Measurements from ENCODE around the gene UBXN6. TPM values are rescaled to one million over a fixed set of nuclear protein-coding genes. Genes with fewer than 3 reads are reported as not detected.

The UBXN6 gene
- 30.7 to 66.9 TPM (median 55.5 TPM) in 5 replicates for total RNA-seq (2022; extraction: Qiagen RNA extraction; ENCODE audit: low read depth)

GRCh38 chr19:4457654-4458395, at the start of gene UBXN6:
Gene UBXN6, minus strand, starts transcription at chr19:4457794. Its CDS starts 97 bp downstream, at chr19:4457697.

GRCh38 chr19:4472174-4472974, 14.8 kb upstream of the UBXN6 start, which contains the start of gene HDGFL2:
Gene HDGFL2, plus strand, starts transcription at chr19:4472297. Its CDS starts 54 bp downstream, at chr19:4472351.

GRCh38 chr19:4402171-4403004, 55.2 kb downstream of the UBXN6 start, which contains the start of gene CHAF1A:
Gene CHAF1A, plus strand, starts transcription at chr19:4402640. Its CDS starts 123 bp downstream, at chr19:4402763.

GRCh38 chr19:4400135-4400936, 57.3 kb downstream of the UBXN6 start, which contains the start of gene SH3GL1:
Gene SH3GL1, minus strand, starts transcription at chr19:4400547. Its CDS starts 179 bp downstream, at chr19:4400368.

Other genes starting within 250 kb of the UBXN6 start
- 1.5 to 4.8 TPM (median 3.0 TPM) in 5 replicates for gene EBI3, start 228.3 kb downstream of the UBXN6 start, total RNA-seq (2022; extraction: Qiagen RNA extraction; ENCODE audit: low read depth)
- gene YJU2, start 210.7 kb downstream of the UBXN6 start, total RNA-seq (2022; extraction: Qiagen RNA extraction; ENCODE audit: low read depth): 17.1 to 23.9 TPM (median 21.5 TPM) in 5 replicates
- gene SHD, start 178.5 kb downstream of the UBXN6 start, total RNA-seq (2022; extraction: Qiagen RNA extraction; ENCODE audit: low read depth): not detected in 5 replicates
- not detected in 5 replicates for gene TMIGD2, start 155.4 kb downstream of the UBXN6 start, total RNA-seq (2022; extraction: Qiagen RNA extraction; ENCODE audit: low read depth)
- 6.0 to 10.8 TPM (median 8.6 TPM) in 5 replicates for gene FSD1, start 153.2 kb downstream of the UBXN6 start, total RNA-seq (2022; extraction: Qiagen RNA extraction; ENCODE audit: low read depth)
- 0.12 to 0.47 TPM in 2 of 5 replicates, not detected in the others for gene STAP2, start 119.0 kb downstream of the UBXN6 start, total RNA-seq (2022; extraction: Qiagen RNA extraction; ENCODE audit: low read depth)
- gene MPND, start 114.2 kb downstream of the UBXN6 start, total RNA-seq (2022; extraction: Qiagen RNA extraction; ENCODE audit: low read depth): 7.0 to 13.3 TPM (median 10.1 TPM) in 5 replicates
- 36.6 to 63.4 TPM (median 61.9 TPM) in 5 replicates for gene SH3GL1, start 57.2 kb downstream of the UBXN6 start, total RNA-seq (2022; extraction: Qiagen RNA extraction; ENCODE audit: low read depth)
- gene CHAF1A, start 55.2 kb downstream of the UBXN6 start, total RNA-seq (2022; extraction: Qiagen RNA extraction; ENCODE audit: low read depth): 19.7 to 27.3 TPM (median 24.6 TPM) in 5 replicates
- gene HDGFL2, start 14.5 kb upstream of the UBXN6 start, total RNA-seq (2022; extraction: Qiagen RNA extraction; ENCODE audit: low read depth): 19.3 to 33.2 TPM (median 30.4 TPM) in 5 replicates
- 0.19 to 0.28 TPM (median 0.23 TPM) in 5 replicates for gene PLIN4, start 60.7 kb upstream of the UBXN6 start, total RNA-seq (2022; extraction: Qiagen RNA extraction; ENCODE audit: low read depth)
- gene PLIN5, start 77.4 kb upstream of the UBXN6 start, total RNA-seq (2022; extraction: Qiagen RNA extraction; ENCODE audit: low read depth): 0.16 to 0.32 TPM in 2 of 5 replicates, not detected in the others
- 0.08 to 0.21 TPM (median 0.09 TPM) in 3 of 5 replicates, not detected in the others for gene LRG1, start 82.2 kb upstream of the UBXN6 start, total RNA-seq (2022; extraction: Qiagen RNA extraction; ENCODE audit: low read depth)
- gene SEMA6B, start 101.9 kb upstream of the UBXN6 start, total RNA-seq (2022; extraction: Qiagen RNA extraction; ENCODE audit: low read depth): 4.3 to 6.9 TPM (median 6.2 TPM) in 5 replicates
- 2.6 to 5.5 TPM (median 4.7 TPM) in 5 replicates for gene TNFAIP8L1, start 181.7 kb upstream of the UBXN6 start, total RNA-seq (2022; extraction: Qiagen RNA extraction; ENCODE audit: low read depth)
- 89.3 to 150 TPM (median 132 TPM) in 5 replicates for gene MYDGF, start 212.5 kb upstream of the UBXN6 start, total RNA-seq (2022; extraction: Qiagen RNA extraction; ENCODE audit: low read depth)